ENCODE results near the gene APBB1. TPM values are rescaled to one million over a fixed set of nuclear protein-coding genes. Genes with fewer than 3 reads are reported as not detected.

The APBB1 gene
- total and polyA plus RNA-seq, 9 of the 15 experiments (the other 6 are each of a cell fraction or from before 2014, with no cell fraction given) = 0.04 to 0.73 (median 0.40) TPM

- Histone ChIP-seq H2AFZ (ENCODE audit: low read depth, low read length) (no peak overlapping the region), H3K9me1 (ENCODE audit: control insufficient read depth, insufficient read depth, low read length) (no peaks in the 10 kb centered on the region), H4K20me1 (replicated peaks; ENCODE audit: control insufficient read depth, insufficient read depth, low read length) (no peaks in the 10 kb centered on the region), H3K9ac (ENCODE audit: insufficient read depth in 1 of 2, low read depth in 2 of 2, low read length in 2 of 2) (no peak overlapping the region), H3K79me2 (ENCODE audit: control insufficient read depth, insufficient read depth, low read length) (no peaks in the 10 kb centered on the region), H3K27me3 (ENCODE audit: control insufficient read depth in 2 of 2, insufficient read depth in 2 of 2, low read length in 2 of 2) (peaks cover 14 to 33% of the 10 kb centered on the region in 2 experiments; a peak in 3 of 5 replicates), H3K4me2 (ENCODE audit: insufficient read depth, low read length) (no peak overlapping the region), H3K27ac (ENCODE audit: extremely low read depth, low read depth, low read length) (no peak overlapping the region), H3K36me3 (ENCODE audit: control insufficient read depth, insufficient read depth, low read length) (no peaks in the 10 kb centered on the region), H3K9me3 (replicated peaks; ENCODE audit: control insufficient read depth, insufficient read depth, low read depth, low read length) (no peaks in the 10 kb centered on the region), H3K4me1 (replicated peaks in 1 of 2; ENCODE audit: control insufficient read depth in 2 of 2, insufficient read depth in 2 of 2, low read length in 2 of 2) (no peaks in the 10 kb centered on the region; a peak in 1 of 5 replicates), H3K4me3 (no peak overlapping the region)
- TF ChIP-seq SREBF2 (CRISPR knock-in tag; IDR thresholded peaks at IDR 0.05) = no peak
- no peak for TF ChIP-seq TAF7 (tag; IDR thresholded peaks at IDR 0.05)
- no peak for TF ChIP-seq FOXK1 (CRISPR knock-in tag; IDR thresholded peaks at IDR 0.05; ENCODE audit: borderline replicate concordance)
- TF ChIP-seq FOXA1 (IDR thresholded peaks at IDR 0.05; ENCODE audit: borderline replicate concordance) = no peak
- no peak for TF ChIP-seq NFE2 (IDR thresholded peaks at IDR 0.05; ENCODE audit: low read depth)
- TF ChIP-seq TAF15 (IDR thresholded peaks at IDR 0.05; ENCODE audit: low read depth, low read length) = no peak
- TF ChIP-seq, protein P1, sequence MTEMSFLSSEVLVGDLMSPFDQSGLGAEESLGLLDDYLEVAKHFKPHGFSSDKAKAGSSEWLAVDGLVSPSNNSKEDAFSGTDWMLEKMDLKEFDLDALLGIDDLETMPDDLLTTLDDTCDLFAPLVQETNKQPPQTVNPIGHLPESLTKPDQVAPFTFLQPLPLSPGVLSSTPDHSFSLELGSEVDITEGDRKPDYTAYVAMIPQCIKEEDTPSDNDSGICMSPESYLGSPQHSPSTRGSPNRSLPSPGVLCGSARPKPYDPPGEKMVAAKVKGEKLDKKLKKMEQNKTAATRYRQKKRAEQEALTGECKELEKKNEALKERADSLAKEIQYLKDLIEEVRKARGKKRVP (CRISPR knock-in tag; IDR thresholded peaks at IDR 0.05) = no peak
- no peak for TF ChIP-seq RNF2 (IDR thresholded peaks at IDR 0.05)
- no peak for TF ChIP-seq SMC3 (conservative IDR thresholded peaks at IDR 0.05; ENCODE audit: insufficient read depth, low read depth, low read length)
- TF ChIP-seq ZBTB7A (IDR thresholded peaks at IDR 0.05; ENCODE audit: borderline replicate concordance, control insufficient read depth, low read depth, low read length) = no peak
- TF ChIP-seq SIN3B (IDR thresholded peaks at IDR 0.05; ENCODE audit: low read depth) = no peak
- TF ChIP-seq ZC3H8 (IDR thresholded peaks at IDR 0.05) = no peak
- TF ChIP-seq ZNF263 (CRISPR knock-in tag; IDR thresholded peaks at IDR 0.05; ENCODE audit: borderline replicate concordance) = no peak
- DNase-seq (ENCODE audit: extremely low read depth in 1 of 4, low spot score in 3 of 4) = no peak
- intact Hi-C loops (cut with micrococcal nuclease) (no loop called here), in situ Hi-C loops (cut with MboI) (no loop called here)
- 11% methylated on average over 3 of the region's 3 CpGs for WGBS (ENCODE audit: insufficient coverage, low coverage, missing lambda C conversion rate)
- no TSS peak for BruUV-seq (replicated peaks)
- no peak for FAIRE-seq
- ATAC-seq = no peak
- ChIA-PET CTCF (ENCODE audit: low intra/inter-chr PET ratio) (no interaction called here), POLR2A (interaction anchor here (2.7 kb wide), 1 partner anchor 9 kb away, joined by 7 read pairs; the partner anchor contains the start of gene HPX)
Measured at GRCh38 chr11:6431861-6432260, 13.0 kb upstream of the APBB1 start.

Data from K562 (cell line).